ENCODE results near the gene SPECC1L.

The SPECC1L gene

GRCh38 chr22:24435861-24436371 lies 165.3 kb downstream of the SPECC1L start:
- H3K4me1 ChIP-seq (ENCODE audit: insufficient read depth, low read length): peaks cover 82% of the 10 kb centered on the region
- DNase-seq (no peak), ATAC-seq (ENCODE audit: insufficient read depth, low read depth) (no peak)
- H3K4me3 ChIP-seq (ENCODE audit: low read depth in 1 of 2, low read length in 2 of 2): no peak overlapping the region
- H3K36me3 ChIP-seq (ENCODE audit: insufficient read depth, low read length): peaks cover 25% of the 10 kb centered on the region
- TF ChIP-seq EZH2 (IDR thresholded peaks at IDR 0.05; ENCODE audit: borderline replicate concordance, low read depth, low read length, severe bottlenecking): no peak
- TF ChIP-seq CTCF (IDR thresholded peaks at IDR 0.05; ENCODE audit: borderline replicate concordance, extremely low read depth, low read length, poor library complexity, severe bottlenecking): no peak
- no peak overlapping the region for H2AFZ ChIP-seq (ENCODE audit: low read depth, low read length)
- no peaks in the 10 kb centered on the region for H3K9me3 ChIP-seq (ENCODE audit: insufficient read depth, low read length, severe bottlenecking)
- peak overlapping the region; percentile 41; the same call in 1 of the 2 replicates for H3K9ac ChIP-seq (ENCODE audit: low read depth, low read length)
- H3K4me2 ChIP-seq (ENCODE audit: insufficient read depth, low read length): no peak overlapping the region
- peaks cover 4% of the 10 kb centered on the region; the same call in 1 of the 2 replicates for H4K20me1 ChIP-seq (ENCODE audit: insufficient read depth, low read length)
- H3K27me3 ChIP-seq (ENCODE audit: insufficient read depth, low read length, poor library complexity): no peaks in the 10 kb centered on the region
- peaks cover 29% of the 10 kb centered on the region for H3K79me2 ChIP-seq (ENCODE audit: insufficient read depth, low read length)
- H3K27ac ChIP-seq (ENCODE audit: low read length): peak overlapping the region; percentile 95

- Histone ChIP-seq H3K9me3 (ENCODE audit: insufficient read depth, low read length, severe bottlenecking) (no peaks in the 10 kb centered on the region), H3K4me3 (ENCODE audit: low read depth in 1 of 2, low read length in 2 of 2) (no peak overlapping the region), H2AFZ (ENCODE audit: low read depth, low read length) (no peak overlapping the region), H3K79me2 (ENCODE audit: insufficient read depth, low read length) (peaks cover 23% of the 10 kb centered on the region), H3K9ac (ENCODE audit: low read depth, low read length) (peak overlapping the region; percentile 41), H4K20me1 (ENCODE audit: insufficient read depth, low read length) (peaks cover 4% of the 10 kb centered on the region; the same call in 1 of the 2 replicates), H3K4me1 (ENCODE audit: insufficient read depth, low read length) (peaks cover 76% of the 10 kb centered on the region), H3K27me3 (ENCODE audit: insufficient read depth, low read length, poor library complexity) (no peaks in the 10 kb centered on the region), H3K4me2 (ENCODE audit: insufficient read depth, low read length) (0 out of 2 replicates have a peak overlapping the region, but pooled peaks have one; percentile 1), H3K36me3 (ENCODE audit: insufficient read depth, low read length) (peaks cover 32% of the 10 kb centered on the region), H3K27ac (ENCODE audit: low read length) (peak overlapping the region; percentile 95)
- TF ChIP-seq EZH2 (IDR thresholded peaks at IDR 0.05; ENCODE audit: borderline replicate concordance, low read depth, low read length, severe bottlenecking): no peak
- TF ChIP-seq CTCF (IDR thresholded peaks at IDR 0.05; ENCODE audit: borderline replicate concordance, extremely low read depth, low read length, poor library complexity, severe bottlenecking): no peak
- no peak for DNase-seq
- ATAC-seq (ENCODE audit: insufficient read depth, low read depth): no peak
Measured at GRCh38 chr22:24436553-24436952, 165.9 kb downstream of the SPECC1L start.

- peaks cover 19% of the 10 kb centered on the region; the same call in 1 of the 2 replicates for H3K79me2 ChIP-seq (ENCODE audit: insufficient read depth, low read length)
- DNase-seq (no peak), ATAC-seq (ENCODE audit: insufficient read depth, low read depth) (no peak)
- H3K4me3 ChIP-seq (ENCODE audit: low read depth in 1 of 2, low read length in 2 of 2): no peak overlapping the region
- peaks cover 70% of the 10 kb centered on the region for H3K4me1 ChIP-seq (ENCODE audit: insufficient read depth, low read length)
- peak overlapping the region; percentile 1; the same call in 1 of the 2 replicates for H3K4me2 ChIP-seq (ENCODE audit: insufficient read depth, low read length)
- no peak overlapping the region for H2AFZ ChIP-seq (ENCODE audit: low read depth, low read length)
- peaks cover 4% of the 10 kb centered on the region; the same call in 1 of the 2 replicates for H4K20me1 ChIP-seq (ENCODE audit: insufficient read depth, low read length)
- peak overlapping the region; percentile 95 for H3K27ac ChIP-seq (ENCODE audit: low read length)
- peak overlapping the region; percentile 41 for H3K9ac ChIP-seq (ENCODE audit: low read depth, low read length)
- TF ChIP-seq EZH2 (IDR thresholded peaks at IDR 0.05; ENCODE audit: borderline replicate concordance, low read depth, low read length, severe bottlenecking) (no peak), CTCF (IDR thresholded peaks at IDR 0.05; ENCODE audit: borderline replicate concordance, extremely low read depth, low read length, poor library complexity, severe bottlenecking) (no peak)
- peaks cover 37% of the 10 kb centered on the region for H3K36me3 ChIP-seq (ENCODE audit: insufficient read depth, low read length)
- no peaks in the 10 kb centered on the region for H3K27me3 ChIP-seq (ENCODE audit: insufficient read depth, low read length, poor library complexity)
- H3K9me3 ChIP-seq (ENCODE audit: insufficient read depth, low read length, severe bottlenecking): no peaks in the 10 kb centered on the region
Measured at GRCh38 chr22:24437091-24437490, 166.5 kb downstream of the SPECC1L start.
